HepG2 (cell line): ENCODE results near the gene RSAD1. TPM values are rescaled to one million over a fixed set of nuclear protein-coding genes. Genes with fewer than 3 reads are reported as not detected.

Source experiments
- ATAC-seq: fragments of 200-7000 bp; cut with Tn5 transposase; 3 replicates; pipeline ENCODE4 v1.9.1; 2020; ENCODE audit warnings: mild to moderate bottlenecking, moderate library complexity
- BruUV-seq: library from RNA; stranded (reverse); fragments of 400-500 nt; replicated peaks from 2 replicates; lab custom pipeline; 2021; lab: Mats Ljungman, UMichigan
- CTCF ChIA-PET: fragments of 300-600 bp; formaldehyde crosslinking; extraction: SDS; loops from one replicate; lab custom pipeline; 2021; ENCODE audit warnings: low total read pairs, inconsistent platforms, low intra/inter-chr PET ratio; lab: Yijun Ruan, JAX
- POLR2A ChIA-PET: fragments of 350-600 bp; sonication (Branson Sonifier 250); formaldehyde crosslinking; loops from one replicate; lab custom pipeline; 2020; ENCODE audit warnings: antibody characterized with exemption, inconsistent platforms; lab: Yijun Ruan, JAX
- DNase-seq: peaks from one replicate; pipeline ENCODE4 v3.0.0-alpha.2; 2015; ENCODE audit warnings: low spot score
- FAIRE-seq: peaks from 3 replicates; lab custom pipeline; 2011; peaks lifted over from hg19 to GRCh38; lab: Jason Lieb, UNC
- H2AFZ ChIP-seq: one replicate; pipeline ENCODE4 v1.6.1; 2011; ENCODE audit warnings: low read length, inconsistent platforms
- H3K27ac ChIP-seq: fragments of 300-600 bp; 3 replicates; pipeline ENCODE4 v1.8.0; 2011; ENCODE audit warnings: mixed run types, mild to moderate bottlenecking, mixed read lengths, low read length, inconsistent platforms; ENCODE audit not compliant: insufficient read depth; ENCODE audit errors: extremely low read length
- H3K27me3 ChIP-seq, 2 experiments: fragments of 200-600 bp in 1 of 2; 2 replicates in 1 of 2; 3 replicates in 1 of 2; pipeline versions ENCODE4 v1.6.0 to v1.8.0; 2011; ENCODE audit warnings: low read length in 2 of 2, mild to moderate bottlenecking in 2 of 2, moderate library complexity in 2 of 2, inconsistent platforms in 1 of 2; ENCODE audit not compliant: insufficient read depth in 2 of 2, control insufficient read depth in 1 of 2
- H3K36me3 ChIP-seq, 2 experiments: fragments of 200-600 bp in 1 of 2; replicated peaks in 1 of 2; 2 replicates in 1 of 2; 3 replicates in 1 of 2; pipeline versions ENCODE4 v1.5.1 to v1.8.0; 2011; ENCODE audit warnings: low read length in 2 of 2, inconsistent platforms in 1 of 2; ENCODE audit not compliant: insufficient read depth in 2 of 2, control insufficient read depth in 1 of 2
- H3K4me1 ChIP-seq: 2 replicates; pipeline ENCODE4 v1.5.1; 2012; ENCODE audit warnings: low read length, inconsistent platforms; ENCODE audit not compliant: insufficient read depth
- H3K4me2 ChIP-seq: 2 replicates; pipeline ENCODE4 v1.6.0; 2011; ENCODE audit warnings: low read depth, low read length, inconsistent platforms
- H3K4me3 ChIP-seq, 3 experiments: fragments of 200-600 bp in 1 of 3; sonication (generic), shearing (Covaris generic) in 1 of 3; replicated peaks in 1 of 3; 2 replicates each; pipeline ENCODE4 v1.5.1; 2011 to 2016; ENCODE audit warnings: low read length in 3 of 3, inconsistent platforms in 2 of 3, low read depth in 2 of 3, mild to moderate bottlenecking in 2 of 3, control low read depth in 1 of 3, mixed read lengths in 1 of 3; ENCODE audit not compliant: insufficient read depth in 1 of 3
- H3K79me2 ChIP-seq: one replicate; pipeline ENCODE4 v1.6.1; 2011; ENCODE audit warnings: low read length, inconsistent platforms; ENCODE audit not compliant: insufficient read depth
- H3K9ac ChIP-seq: 2 replicates; pipeline ENCODE4 v1.6.0; 2011; ENCODE audit warnings: mild to moderate bottlenecking, low read depth, low read length, inconsistent platforms; ENCODE audit not compliant: insufficient read depth
- H3K9me3 ChIP-seq: 2 replicates; pipeline ENCODE4 v1.5.1; 2012; ENCODE audit warnings: mild to moderate bottlenecking, low read length
- H4K20me1 ChIP-seq: 2 replicates; pipeline ENCODE4 v1.6.0; 2011; ENCODE audit warnings: inconsistent platforms, mild to moderate bottlenecking, low read length, moderate library complexity; ENCODE audit not compliant: insufficient read depth
- DMTF1 ChIP-seq: sonication (generic); formaldehyde crosslinking; IDR thresholded peaks from 2 replicates; pipeline ENCODE4 v1.4.0; 2020; ENCODE audit warnings: mild to moderate bottlenecking, missing genetic modification reagents
- FOXA1 ChIP-seq, 2 experiments: fragments of 450-650 bp in 1 of 2; sonication (generic) in 1 of 2; formaldehyde crosslinking in 1 of 2; IDR thresholded peaks; 2 replicates each; pipeline versions ENCODE4 v1.4.0 to v1.6.1; 2016 to 2020; ENCODE audit warnings: missing genetic modification reagents in 1 of 2
- FOXC1 ChIP-seq: sonication (generic); formaldehyde crosslinking; IDR thresholded peaks from 2 replicates; pipeline ENCODE4 v1.8.0; 2022; ENCODE audit warnings: mild to moderate bottlenecking, missing genetic modification reagents, borderline replicate concordance
- ONECUT2 ChIP-seq: sonication (generic); formaldehyde crosslinking; IDR thresholded peaks from 2 replicates; pipeline ENCODE4 v1.4.0; 2020; ENCODE audit warnings: missing genetic modification reagents
- PAX8 ChIP-seq: sonication (generic); formaldehyde crosslinking; IDR thresholded peaks from 2 replicates; pipeline ENCODE4 v1.8.0; 2022; ENCODE audit warnings: mild to moderate bottlenecking, missing genetic modification reagents, borderline replicate concordance
- ZBTB33 ChIP-seq: sonication (generic); formaldehyde crosslinking; IDR thresholded peaks from 2 replicates; pipeline ENCODE4 v1.4.0; 2020; ENCODE audit warnings: missing genetic modification reagents
- ZNF253 ChIP-seq: sonication (generic); formaldehyde crosslinking; IDR thresholded peaks from 2 replicates; pipeline ENCODE4 v1.8.0; 2022; ENCODE audit warnings: mild to moderate bottlenecking, missing genetic modification reagents, borderline replicate concordance
- ZNF260 ChIP-seq: sonication (generic); formaldehyde crosslinking; IDR thresholded peaks from 2 replicates; pipeline ENCODE4 v1.4.0; 2020; ENCODE audit warnings: missing genetic modification reagents, low read depth, mild to moderate bottlenecking, borderline replicate concordance
- ZNF546 ChIP-seq: sonication (generic); formaldehyde crosslinking; conservative IDR thresholded peaks from 2 replicates; pipeline ENCODE4 v1.8.1; 2023; ENCODE audit warnings: mild to moderate bottlenecking, missing genetic modification reagents
- ZNF558 ChIP-seq: sonication (generic); formaldehyde crosslinking; IDR thresholded peaks from 2 replicates; pipeline ENCODE4 v1.9.0; 2022; ENCODE audit warnings: mild to moderate bottlenecking, missing genetic modification reagents, borderline replicate concordance
- ZNF878 ChIP-seq: sonication (generic); formaldehyde crosslinking; IDR thresholded peaks from 2 replicates; pipeline ENCODE4 v1.8.1; 2023; ENCODE audit warnings: mild to moderate bottlenecking, missing genetic modification reagents, moderate library complexity
- WGBS: methylation state at CpG from one replicate; pipeline ENCODE4 v1.1.6; 2017; ENCODE audit warnings: low lambda C conversion rate; 5-methylcytosine and 5-hydroxymethylcytosine counted together
- in situ Hi-C: cut with HindIII; loops from 2 replicates; pipeline ENCODE4 v1.10.0; 2017; ENCODE audit warnings: low pct_unique_long_range_greater_than_20kb; ENCODE audit not compliant: extremely low pct_ligation_motif_present
- intact Hi-C: fragments of 100-400 bp; cut with micrococcal nuclease; formaldehyde crosslinking; loops from one replicate; pipeline ENCODE4 v1.10.0; 2022; ENCODE audit not compliant: unreplicated experiment
- polyA plus RNA-seq, 8 experiments: library from polyadenylated mRNA; depleted of rRNA in 3 of 8; stranded (reverse) in 7 of 8; unstranded in 1 of 8; fragments of >200 nt; fragmentation: Illumina TruSeq in 4 of 8; extraction: Trizol in 4 of 8; gene quantifications; 2 replicates each; pipeline versions ENCODE4 v1.2.1 to v1.2.3, GENCODE V29; 2011 to 2016; ENCODE audit warnings: low read depth in 4 of 8, missing spikeins in 1 of 8, mixed read lengths in 1 of 8; ENCODE audit not compliant: insufficient read depth in 1 of 8
- total RNA-seq, 5 experiments: library from RNA; depleted of rRNA; stranded (reverse); fragments of >200 nt; fragmentation: Illumina TruSeq; extraction: Trizol; gene quantifications; 2 replicates each; pipeline ENCODE4 v1.2.3, GENCODE V29; 2016; ENCODE audit warnings: low read depth in 1 of 5
- TF ChIP-seq, protein P1 (sequence below): sonication (generic); formaldehyde crosslinking; IDR thresholded peaks from 2 replicates; pipeline ENCODE4 v1.8.0; 2022; ENCODE audit warnings: missing genetic modification reagents, low read depth, mild to moderate bottlenecking, borderline replicate concordance
- TF ChIP-seq, protein P2 (sequence below): sonication (generic); formaldehyde crosslinking; conservative IDR thresholded peaks from 2 replicates; pipeline ENCODE4 v1.5.0; 2020; ENCODE audit warnings: missing genetic modification reagents
- TF ChIP-seq, protein P3 (sequence below): sonication (generic); formaldehyde crosslinking; IDR thresholded peaks from 2 replicates; pipeline ENCODE4 v1.5.0; 2020; ENCODE audit warnings: missing genetic modification reagents, mild to moderate bottlenecking, borderline replicate concordance

The RSAD1 gene
- total and polyA plus RNA-seq, 2 of the 13 experiments (the other 11 are each of a cell fraction or from before 2014, with no cell fraction given) = 22.7 to 27.7 TPM

GRCh38 chr17:50452630-50453300 is 25.9 kb upstream of the RSAD1 start (continued):
- TF ChIP-seq ZBTB33 (CRISPR knock-in tag) = no peak
- TF ChIP-seq, protein P1, sequence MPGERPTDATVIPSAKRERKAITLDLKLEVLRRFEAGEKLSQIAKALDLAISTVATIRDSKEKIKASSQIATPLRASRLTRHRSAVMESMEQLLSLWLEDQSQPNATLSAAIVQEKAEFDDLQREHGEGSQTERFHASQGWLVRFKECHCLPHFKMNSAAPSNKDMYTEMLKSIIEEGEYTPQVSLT (CRISPR knock-in tag) = no peak
- TF ChIP-seq PAX8 (CRISPR knock-in tag) = no peak
- no peak for TF ChIP-seq FOXA1 (IDR thresholded peaks at IDR 0.05)
- no peak for TF ChIP-seq FOXA1 (CRISPR knock-in tag; IDR thresholded peaks at IDR 0.05)
- TF ChIP-seq FOXC1 (CRISPR knock-in tag) = no peak
- TF ChIP-seq DMTF1 (CRISPR knock-in tag) = no peak

- ChIA-PET CTCF (no interaction called here), POLR2A (no interaction called here)
- Histone ChIP-seq H4K20me1 (no peaks in the 10 kb centered on the region), H3K27ac (no peak overlapping the region), H3K4me3 (no peak overlapping the region), H3K36me3 (peaks cover 5 to 6% of the 10 kb centered on the region in 2 experiments; a peak in 1 of 5 replicates), H3K79me2 (peaks cover 2% of the 10 kb centered on the region), H3K4me2 (no peak overlapping the region), H3K9ac (no peak overlapping the region), H3K9me3 (no peaks in the 10 kb centered on the region), H3K4me1 (peaks cover 24% of the 10 kb centered on the region), H3K27me3 (no peaks in the 10 kb centered on the region), H2AFZ (no peak overlapping the region)
- DNase-seq (no peak), FAIRE-seq (no peak), ATAC-seq (no peak)
- intact Hi-C loops (no loop called here), in situ Hi-C loops (no loop called here)
- WGBS = 90% methylated on average over 3 of the region's 3 CpGs
- no TSS peak for BruUV-seq
- TF ChIP-seq, protein P2, sequence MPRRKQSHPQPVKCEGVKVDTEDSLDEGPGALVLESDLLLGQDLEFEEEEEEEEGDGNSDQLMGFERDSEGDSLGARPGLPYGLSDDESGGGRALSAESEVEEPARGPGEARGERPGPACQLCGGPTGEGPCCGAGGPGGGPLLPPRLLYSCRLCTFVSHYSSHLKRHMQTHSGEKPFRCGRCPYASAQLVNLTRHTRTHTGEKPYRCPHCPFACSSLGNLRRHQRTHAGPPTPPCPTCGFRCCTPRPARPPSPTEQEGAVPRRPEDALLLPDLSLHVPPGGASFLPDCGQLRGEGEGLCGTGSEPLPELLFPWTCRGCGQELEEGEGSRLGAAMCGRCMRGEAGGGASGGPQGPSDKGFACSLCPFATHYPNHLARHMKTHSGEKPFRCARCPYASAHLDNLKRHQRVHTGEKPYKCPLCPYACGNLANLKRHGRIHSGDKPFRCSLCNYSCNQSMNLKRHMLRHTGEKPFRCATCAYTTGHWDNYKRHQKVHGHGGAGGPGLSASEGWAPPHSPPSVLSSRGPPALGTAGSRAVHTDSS (CRISPR knock-in tag) = no peak
- TF ChIP-seq, protein P3, sequence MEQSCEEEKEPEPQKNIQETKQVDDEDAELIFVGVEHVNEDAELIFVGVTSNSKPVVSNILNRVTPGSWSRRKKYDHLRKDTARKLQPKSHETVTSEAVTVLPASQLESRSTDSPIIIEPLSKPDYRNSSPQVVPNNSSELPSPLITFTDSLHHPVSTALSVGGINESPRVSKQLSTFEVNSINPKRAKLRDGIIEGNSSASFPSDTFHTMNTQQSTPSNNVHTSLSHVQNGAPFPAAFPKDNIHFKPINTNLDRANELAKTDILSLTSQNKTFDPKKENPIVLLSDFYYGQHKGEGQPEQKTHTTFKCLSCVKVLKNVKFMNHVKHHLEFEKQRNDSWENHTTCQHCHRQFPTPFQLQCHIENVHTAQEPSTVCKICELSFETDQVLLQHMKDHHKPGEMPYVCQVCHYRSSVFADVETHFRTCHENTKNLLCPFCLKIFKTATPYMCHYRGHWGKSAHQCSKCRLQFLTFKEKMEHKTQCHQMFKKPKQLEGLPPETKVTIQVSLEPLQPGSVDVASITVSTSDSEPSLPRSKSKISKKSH (CRISPR knock-in tag) = no peak
- no peak for TF ChIP-seq ONECUT2 (CRISPR knock-in tag)
- no peak for TF ChIP-seq ZNF558
- no peak for TF ChIP-seq ZNF260 (CRISPR knock-in tag)
- TF ChIP-seq ZNF546 (CRISPR knock-in tag) = no peak
- TF ChIP-seq ZNF878 (CRISPR knock-in tag) = no peak
- TF ChIP-seq ZNF253 (CRISPR knock-in tag) = no peak
Measured at GRCh38 chr17:50453901-50454300, 24.8 kb upstream of the RSAD1 start.
